IPS DF 19.7 (cell line): ENCODE measurements around the gene KCNH2.

Experiments used
- DNase-seq: peaks from one replicate; pipeline ENCODE4 v3.0.0-alpha.2; 2013; ENCODE audit warnings: low read depth, low spot score

KCNH2 gene

DNA sequence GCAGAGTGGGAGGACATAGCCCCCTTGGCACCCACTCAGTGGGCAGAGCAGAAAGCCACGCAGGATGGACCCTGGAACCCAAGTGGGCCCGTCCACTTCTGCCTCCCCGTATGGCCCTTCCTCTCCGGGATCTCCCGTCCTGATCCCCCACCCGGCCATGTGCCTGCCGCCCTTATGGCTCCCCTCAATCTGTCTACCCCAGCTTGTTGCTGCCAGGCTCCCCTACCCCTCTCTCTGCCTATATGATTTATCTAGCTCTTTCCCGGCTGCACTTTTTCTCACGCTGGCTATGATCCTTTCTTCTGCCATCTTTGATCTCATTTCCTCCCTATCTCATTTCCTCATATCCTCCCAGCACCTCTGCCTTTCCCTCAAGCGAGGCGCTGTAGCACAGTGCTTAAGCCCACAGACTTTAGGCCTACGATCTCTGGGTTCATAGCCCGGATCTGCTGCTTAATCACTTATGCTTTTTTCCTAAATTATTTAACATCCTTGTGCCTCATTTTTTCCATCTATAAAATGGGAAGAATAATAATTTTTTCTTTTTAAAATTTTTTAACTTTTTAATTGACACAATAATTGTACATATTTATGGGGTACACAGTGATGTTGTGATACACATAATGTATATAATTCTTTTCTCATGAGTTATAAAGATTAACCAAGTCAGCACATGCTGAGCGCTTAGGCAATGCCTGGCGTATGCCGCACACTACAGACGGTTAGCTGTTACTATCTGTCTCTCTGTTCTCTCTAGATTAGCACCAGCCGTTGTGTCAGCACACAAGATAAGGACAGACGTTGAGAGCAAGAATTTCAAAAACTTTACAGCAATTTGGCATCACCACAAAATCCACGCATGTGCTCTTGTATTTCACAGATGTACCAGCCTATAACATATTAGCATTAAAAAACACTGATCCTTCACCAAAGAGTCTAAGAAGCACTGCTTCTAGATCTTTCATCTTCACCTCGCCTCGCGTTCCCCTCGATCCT is 18.1 kb downstream of the KCNH2 start:
- DNase-seq: no peak

DNA sequence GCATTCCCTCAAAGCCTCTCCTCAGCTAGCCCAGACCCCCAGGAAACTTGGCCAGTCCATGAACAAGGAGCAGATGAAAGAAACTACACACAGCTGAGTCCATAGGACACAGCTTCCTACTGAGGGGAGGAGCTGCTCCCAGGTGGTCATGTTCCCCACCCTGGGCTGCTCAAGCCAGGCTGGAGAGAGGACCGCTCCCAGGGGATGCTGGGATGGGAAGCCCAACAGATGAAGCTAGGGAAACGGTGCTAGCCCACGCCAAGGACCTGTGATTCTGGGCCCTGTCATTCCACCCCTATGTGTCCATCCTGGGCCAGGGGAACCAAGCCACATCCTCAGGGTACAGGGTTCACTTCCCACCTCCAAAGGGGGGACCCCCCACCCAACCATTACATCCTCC is 19.0 kb downstream of the KCNH2 start:
- DNase-seq: no peak

DNA sequence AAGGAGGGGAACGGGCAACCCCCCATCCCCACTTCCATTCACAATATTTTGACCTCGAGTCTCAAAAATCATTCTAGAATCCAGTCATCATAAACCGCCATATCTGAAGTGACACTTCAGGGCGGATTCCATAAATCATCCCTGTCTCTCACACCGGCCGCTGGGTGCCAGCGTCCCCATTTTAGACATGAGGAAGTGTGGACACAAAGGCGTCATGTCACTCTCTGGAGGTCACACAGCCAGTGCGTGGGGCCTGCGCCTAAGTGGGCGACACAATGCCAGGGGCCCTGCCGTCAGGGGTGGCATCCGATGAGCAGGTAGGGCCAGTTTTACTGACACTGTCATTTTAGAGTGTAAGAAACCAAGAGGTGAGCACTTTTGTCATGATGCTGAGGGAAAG is 19.5 kb downstream of the KCNH2 start:
- DNase-seq: no peak

DNA sequence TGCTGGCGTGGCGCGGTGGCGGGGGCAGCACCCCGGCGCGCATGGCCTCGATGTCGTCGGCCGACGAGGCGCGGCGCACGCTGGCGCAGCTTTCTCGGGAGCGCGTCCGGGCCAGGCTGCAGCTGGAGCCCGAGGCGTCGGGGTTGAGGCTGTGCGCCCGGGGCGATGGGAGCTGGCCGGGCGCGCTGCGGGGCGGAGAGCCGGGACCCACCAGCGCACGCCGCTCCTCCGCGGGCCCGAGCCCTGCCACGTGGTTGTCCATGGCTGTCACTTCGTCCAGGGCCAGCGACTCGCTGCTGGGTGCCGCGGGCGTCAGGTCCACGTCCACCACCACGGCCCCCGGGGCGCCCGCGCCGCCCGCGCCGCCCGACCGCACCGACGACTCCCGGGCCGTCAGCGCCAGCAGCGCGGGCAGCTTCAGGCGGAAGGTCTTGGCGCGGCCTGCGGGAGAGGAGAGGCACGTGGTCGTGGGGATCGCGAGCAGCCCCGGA is 20.0 kb downstream of the KCNH2 start:
- no peak for DNase-seq

DNA sequence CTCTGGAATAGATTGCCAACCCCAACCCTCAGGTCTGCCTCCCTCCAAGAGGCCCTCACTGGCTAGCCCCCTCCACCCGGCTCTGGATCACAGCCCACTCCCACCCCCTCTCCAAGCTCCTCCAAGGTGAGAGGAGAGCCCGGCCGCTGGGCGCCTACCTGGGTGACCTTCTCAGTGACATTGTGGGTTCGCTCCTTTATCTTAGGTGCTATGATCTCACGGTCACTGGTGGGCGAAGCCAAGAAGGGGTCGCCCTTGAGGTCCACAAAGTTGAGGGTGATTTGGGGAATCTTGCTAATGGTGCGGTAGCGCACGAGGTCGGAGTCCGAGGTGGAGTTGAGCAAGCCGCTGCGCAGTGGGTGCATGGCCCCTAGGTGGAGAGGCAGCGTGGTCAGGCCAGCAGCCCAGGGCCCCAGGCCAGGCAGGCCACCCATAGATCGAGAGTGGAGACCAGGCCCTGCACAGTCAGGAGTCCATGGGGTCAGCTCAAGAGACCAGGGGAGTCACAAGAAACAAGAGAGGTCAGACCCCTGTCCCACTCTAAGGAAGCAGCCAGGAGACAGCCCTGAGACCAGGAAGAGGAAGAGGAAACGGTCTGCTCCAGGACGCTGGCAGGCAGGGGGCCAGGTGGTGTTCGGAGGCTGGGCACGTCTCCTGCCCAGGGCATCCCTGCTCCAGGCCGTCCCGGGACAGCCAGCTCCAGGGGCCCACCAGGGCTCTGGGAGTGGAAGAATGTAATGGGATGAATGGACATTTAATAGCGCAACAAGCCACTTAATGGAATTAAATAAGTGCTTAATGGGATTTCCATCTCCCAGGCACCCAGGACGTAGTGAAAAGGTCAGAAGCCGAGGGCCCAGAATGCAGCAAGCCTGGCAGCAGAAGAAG is 20.7 kb downstream of the KCNH2 start:
- DNase-seq: no peak

DNA sequence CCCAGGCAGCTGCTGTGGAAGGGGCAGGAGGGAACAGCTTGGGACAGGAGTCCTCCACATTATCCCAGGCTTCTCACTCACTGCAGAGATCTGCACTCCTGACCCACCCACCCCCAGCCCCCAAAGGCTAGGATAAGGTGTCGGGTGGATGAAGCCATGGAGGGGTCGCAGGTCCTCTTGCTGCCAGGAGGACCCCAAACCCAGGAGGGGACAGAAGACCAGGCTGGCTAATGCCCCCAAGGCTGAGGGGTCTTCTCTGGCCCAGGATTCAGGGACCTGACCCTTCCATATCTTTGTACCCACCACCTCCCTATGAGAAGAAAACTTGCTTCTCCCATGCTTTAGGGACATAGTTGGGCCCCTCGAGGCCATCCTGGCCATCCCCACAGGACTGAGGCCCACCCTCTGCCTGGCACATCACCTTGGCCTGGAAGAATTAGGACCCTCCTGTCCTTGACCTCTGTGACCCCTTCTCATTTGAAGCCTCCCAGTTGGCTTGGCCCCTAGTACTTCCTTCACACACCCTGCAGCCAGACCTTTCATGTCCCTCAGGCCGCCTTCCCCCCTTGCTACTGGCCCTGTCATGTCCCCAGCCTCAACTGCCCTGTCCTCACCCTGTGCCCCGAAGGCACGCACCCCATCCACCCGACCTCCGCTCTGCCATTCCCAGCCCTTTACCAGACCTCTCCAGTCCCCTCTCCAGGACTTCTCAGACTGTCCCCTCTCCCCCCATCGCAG is 21.6 kb downstream of the KCNH2 start:
- DNase-seq: no peak

DNA sequence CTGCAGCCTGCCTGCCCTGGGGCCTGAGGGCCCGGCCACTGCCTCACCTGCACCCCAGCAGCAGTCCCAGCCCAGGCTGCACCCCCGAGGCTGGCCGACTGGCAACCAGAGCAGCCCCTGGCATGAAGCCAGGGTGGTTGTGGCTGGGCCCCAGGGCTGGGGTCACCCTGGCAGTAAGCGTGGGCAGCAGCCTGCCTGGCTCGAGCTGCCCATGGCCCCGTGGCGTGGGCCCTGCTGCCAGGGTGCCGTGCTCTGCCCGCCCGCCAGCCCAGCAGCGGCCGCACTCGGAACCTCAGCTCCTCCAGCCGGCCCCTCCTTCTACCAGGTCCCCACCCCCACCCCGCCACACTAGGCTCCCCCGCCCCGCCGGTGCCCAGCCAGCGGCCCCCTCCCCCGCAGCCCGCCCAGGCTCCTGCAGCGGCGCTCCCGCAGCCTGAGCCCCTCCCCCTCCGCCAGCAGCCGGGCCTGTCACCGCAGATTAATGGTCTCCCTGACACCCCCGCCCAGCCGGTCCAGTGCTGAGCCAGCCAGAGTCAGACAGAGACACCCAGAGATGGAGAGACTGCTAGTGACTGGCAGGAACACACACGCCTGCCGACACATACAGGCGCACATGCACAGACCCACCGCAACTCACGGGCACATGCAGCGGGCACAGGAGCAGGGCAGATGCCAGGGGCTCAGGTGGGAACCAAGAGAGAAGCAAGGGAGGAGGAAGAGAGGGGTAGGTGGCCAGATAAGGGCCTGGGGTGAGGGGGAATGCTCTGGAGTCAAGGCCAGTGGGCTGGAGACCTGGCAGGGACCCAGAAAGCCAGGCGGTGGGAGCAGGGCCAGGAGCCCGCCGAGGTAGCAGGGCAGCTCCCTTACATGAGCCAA is 22.4 kb downstream of the KCNH2 start:
- no peak for DNase-seq

DNA sequence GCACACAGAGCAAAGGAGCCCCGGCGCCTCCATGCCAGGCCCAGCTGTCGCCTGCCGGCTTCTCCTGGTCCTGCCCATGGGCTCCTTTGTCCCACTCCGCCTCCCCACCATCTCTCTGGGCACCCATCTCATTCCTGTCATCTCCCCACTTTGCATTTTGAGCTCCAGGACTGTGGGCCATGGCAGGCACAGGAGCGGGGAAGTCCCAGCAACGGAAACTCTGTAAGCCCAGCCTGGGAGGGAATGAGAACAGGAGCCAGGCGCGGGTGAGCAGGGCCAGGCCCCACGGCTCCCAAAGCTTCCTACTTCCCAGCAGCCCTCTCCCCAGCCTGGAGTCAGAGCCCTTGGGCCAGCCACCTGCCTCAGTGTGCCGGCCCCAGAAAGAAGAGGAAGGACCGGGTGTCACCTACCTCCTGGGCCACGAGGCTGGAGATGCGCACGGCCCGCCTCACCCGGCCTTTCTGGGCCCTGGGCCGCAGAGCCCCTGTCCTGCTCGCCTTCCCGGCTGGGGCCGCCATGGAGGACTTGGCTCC is 23.1 kb downstream of the KCNH2 start:
- DNase-seq: no peak

DNA sequence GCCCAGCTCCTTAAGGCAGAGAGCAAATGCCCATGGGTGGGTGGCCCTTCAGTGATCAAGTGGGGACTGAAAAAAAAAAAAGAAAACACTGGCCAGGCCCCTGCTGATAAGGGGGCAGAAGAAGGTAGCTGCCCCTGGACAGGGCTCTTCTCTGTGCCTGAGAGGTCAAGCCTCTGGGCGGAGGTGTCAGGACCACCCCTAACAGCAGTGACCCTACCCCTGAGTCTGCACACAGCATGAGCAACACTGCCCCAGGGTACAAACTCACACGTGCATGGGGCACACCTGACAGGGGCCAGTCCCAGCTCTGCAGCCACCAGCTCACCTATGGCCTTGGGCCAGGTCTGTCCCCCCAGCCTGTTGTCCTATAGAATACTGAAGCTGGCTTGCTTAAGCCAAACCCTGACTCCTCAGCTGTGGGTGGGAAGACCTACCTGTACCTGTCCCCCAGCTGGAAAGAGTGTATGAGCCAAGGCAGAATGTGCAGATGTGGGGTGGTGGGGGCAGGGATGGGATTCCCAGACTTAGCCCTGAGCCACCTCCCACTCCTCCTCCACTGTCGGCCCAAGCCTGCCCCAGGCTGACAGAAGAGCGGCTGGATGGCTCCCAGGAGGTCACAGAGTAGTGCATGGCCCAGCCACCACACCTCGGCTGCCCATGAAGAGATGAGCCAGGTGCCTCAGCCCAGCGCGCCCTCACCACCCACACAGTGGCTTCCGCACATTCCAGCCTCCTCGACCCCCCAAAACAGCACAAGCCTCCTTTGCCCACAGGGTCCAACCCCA is 23.7 kb downstream of the KCNH2 start:
- DNase-seq: no peak

DNA sequence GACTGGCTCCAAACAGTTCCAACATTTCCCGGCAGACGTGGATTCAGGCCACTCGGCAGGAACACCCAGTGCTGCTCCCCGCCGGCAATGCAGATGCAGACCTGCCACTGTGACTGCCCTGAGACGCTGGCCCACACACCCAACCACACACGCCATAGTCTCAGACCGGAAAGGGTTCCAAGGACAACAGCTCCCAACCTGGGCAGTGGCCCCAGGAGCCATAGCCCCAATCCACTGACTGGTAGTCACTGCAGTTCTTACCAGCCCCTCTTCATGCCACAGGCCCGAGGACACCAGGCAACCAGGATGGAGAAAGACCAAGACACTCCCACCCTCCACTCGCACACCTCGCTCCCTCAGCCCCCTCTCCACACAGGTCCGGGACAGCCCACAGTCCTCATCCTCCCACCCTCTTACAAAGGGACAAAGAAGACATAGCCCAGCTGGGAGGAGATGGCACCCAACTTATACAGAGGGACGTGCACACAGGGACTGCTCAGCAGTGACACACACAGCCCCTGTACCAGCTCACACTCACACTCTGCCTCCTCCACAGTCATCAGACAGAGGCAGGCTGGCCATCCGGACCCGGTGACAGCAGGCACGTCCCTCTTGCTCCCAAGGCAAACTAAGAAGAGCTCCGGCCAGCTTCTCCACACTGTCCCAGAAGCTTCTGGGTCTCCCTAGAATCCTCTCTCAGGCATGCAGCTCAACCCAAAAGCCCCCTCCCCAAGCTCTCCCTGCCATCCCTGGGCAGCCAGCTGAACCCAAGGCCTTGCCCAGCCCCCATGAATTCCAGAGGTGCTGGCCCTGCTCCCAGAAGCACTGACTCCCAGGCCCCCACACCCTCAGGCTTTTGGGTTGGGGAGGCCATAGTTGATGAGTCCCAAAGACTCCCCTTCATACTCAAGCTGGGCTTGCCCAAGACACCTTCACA is 24.8 kb downstream of the KCNH2 start:
- no peak for DNase-seq

DNA sequence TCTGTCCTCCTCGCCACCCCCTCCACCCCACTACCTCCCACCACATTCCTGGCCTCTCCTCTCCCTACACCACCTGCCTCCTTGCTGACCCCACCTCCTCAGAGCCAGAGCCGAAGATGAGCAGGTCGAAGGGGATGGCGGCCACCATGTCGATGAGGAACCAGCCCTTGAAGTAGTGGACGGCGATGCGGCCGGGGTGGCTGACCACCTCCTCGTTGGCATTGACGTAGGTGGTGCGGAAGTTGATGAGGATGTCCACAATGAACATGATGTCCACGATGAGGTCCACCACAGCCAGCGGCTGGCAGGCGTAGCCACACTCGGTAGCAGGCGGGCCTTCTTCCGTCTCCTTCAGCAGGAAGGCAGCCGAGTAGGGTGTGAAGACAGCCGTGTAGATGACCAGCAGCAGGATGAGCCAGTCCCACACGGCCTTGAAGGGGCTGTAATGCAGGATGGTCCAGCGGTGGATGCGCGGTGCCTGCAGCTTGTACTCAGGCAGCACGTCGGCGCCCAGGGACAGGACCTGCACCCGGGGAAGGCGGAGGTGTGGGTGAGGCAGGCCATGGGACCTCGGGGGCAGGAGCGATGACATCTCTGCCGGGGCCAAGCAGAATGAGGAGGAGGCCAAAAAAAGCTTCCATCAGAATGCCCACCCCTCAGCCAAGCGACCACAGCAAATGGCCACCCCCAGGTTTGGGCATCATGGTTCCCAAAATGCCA is 25.6 kb downstream of the KCNH2 start:
- no peak for DNase-seq

DNA sequence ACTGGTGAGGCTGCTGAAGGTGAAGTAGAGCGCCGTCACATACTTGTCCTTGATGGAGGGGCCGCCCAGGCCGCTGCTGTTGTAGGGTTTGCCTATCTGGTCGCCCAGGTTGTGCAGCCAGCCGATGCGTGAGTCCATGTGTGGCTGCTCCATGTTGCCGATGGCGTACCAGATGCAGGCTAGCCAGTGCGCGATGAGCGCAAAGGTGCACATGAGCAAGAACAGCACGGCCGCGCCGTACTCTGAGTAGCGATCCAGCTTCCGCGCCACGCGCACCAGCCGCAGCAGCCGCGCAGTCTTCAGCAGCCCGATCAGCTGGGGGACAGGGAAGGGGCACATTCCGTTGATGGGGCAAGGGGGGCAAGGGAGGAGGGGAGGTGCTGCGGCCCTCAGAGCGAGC is 26.6 kb downstream of the KCNH2 start:
- DNase-seq: no peak

DNA sequence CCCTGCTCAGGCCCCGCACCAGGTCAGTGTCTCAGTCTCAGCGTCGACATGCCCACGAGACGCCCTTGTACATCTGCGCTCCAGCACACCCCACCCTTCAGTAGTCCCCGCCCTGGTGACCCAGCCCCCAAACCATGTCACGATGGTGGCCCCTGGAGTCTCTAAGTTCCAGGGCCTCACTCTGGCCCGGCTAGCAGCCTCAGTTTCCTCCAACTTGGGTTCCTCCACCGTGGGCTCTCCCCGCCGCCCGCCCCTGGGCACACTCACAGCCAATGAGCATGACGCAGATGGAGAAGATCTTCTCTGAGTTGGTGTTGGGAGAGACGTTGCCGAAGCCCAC is 27.0 kb downstream of the KCNH2 start:
- DNase-seq: no peak

DNA sequence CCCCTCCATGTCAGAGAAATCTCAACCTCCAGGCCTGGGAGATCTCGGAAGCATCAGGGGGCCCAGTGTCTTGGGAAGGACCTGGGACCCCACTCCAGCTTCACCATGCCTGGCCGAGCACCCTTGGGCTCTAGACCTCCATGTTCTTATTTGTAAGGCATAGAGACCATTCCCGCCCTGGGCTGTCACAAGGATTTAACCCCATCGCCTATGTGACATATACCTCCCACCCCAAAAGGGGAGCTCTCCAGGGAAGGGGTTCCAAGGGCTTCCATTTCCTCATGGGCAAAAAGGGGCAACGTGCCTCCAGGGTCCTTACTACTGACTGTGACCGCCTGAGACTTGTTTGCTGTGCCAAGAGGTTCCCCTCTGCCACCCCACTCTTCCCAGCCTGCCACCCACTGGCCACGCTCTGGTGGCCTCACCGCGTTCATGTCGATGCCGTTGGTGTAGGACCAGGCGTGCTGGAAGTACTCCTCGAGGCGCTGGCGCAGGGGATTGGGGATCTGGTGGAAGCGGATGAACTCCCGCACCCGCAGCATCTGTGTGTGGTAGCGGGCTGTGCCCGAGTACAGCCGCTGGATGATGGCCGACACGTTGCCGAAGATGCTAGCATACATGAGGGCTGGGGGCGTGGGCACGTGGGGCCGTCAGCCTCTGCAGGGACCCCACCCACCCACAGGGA is 27.5 kb downstream of the KCNH2 start:
- no peak for DNase-seq

DNA sequence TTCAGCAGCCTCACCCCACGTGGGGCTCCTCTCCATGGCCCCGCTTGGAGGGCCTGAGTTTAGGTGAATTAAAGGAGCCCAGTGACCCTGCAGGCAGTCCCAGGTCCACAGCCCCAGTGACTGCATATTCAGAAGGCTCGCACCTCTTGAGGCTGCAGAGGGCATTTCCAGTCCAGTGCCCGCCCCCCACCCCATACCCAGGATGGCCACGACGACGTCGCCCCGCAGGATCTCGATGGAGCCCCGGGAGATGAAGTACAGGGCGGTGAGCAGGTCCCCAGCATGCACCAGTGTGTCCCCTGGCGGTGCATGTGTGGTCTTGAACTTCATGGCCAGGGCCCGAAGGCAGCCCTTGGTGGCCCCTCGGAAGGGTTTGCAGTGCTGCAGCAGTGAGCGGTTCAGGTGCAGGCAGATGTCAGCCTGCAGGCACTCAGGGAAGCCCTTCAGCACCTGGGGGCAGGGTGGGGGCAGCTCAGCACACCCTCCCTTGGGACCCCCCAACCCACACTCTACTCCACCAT is 28.1 kb downstream of the KCNH2 start:
- no peak for DNase-seq

DNA sequence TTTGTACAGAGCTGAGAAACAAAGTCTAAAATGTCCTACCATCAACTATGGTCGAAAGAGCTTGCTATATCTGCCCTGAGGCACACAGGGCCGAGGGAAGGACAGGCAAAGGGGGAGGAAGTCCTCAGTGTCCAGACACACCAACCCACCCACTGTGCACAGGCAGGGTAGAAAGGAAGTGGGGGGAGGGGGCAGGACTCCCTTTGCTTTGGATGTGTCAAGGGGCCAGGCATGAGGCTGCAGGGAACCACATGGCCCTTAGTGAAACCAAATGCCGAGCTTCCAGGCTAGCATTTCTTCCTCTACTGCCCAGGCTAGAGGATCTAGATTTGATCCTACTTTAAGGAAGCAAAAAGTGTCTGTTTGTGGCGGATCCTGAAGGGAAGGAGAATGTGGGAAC is 28.6 kb downstream of the KCNH2 start:
- DNase-seq: no peak

DNA sequence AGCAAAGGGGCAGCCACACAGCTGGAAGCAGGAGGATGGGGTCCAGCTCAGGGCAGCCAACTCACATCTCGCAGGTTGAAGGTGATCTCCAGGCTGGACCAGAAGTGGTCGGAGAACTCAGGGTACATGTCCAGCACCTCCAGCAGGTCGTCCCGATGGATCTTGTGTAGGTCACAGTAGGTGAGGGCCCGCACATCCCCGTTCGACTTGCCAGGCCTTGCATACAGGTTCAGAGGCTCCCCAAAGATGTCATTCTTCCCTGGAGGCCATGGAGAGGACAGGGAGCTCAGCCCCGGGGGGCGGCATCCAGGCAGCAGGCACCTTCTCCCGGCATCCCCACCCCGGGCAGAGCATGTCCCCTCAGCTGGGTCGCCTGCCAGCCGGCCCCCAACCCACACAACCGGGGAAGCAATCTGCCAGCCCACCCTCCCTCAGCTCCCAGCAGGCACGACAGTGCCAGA is 29.3 kb downstream of the KCNH2 start:
- no peak for DNase-seq
